ENCODE data around the gene RERE. TPM values are rescaled to one million over a fixed set of nuclear protein-coding genes. Genes with fewer than 3 reads are reported as not detected.
A peak's percentile ranks its signal among the peaks of the same experiment; 100 is the strongest.

RERE gene
- total and polyA plus RNA-seq, 2 experiments from 2014 or later: 148 to 170 TPM

DNA sequence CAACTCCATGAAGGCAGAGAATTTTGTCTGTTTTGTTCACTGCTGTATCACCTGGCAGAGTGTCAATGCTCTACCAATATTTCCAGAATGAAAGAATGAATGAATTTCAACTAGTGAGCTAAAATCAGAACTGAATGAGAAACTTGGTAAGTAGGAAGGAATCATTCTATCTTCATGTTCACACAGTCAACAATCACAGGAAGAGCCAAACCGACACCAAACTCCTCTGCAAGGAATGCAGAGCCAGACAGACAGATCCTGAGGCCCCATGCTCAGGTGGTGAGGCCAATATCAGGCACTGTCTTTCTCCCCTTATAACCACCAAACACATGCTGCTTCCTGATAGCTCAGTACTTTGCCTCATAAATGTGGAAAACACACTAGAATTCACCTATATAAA lies 360.4 kb downstream of the RERE start:
- Mint-ChIP-seq H3K36me3 (ENCODE audit: low read depth) (peaks cover 8% of the 10 kb centered on the region), H3K4me3 (no peak overlapping the region), H3K4me1 (peaks cover 44% of the 10 kb centered on the region), H3K27me3 (ENCODE audit: insufficient read depth, low read depth, poor library complexity) (no peaks in the 10 kb centered on the region), H3K9me3 (no peaks in the 10 kb centered on the region), H3K27ac (peak overlapping the region; percentile 56)
- H3K9me2 ChIP-seq (ENCODE audit: insufficient read depth): no peaks in the 10 kb centered on the region
- no peaks in the 10 kb centered on the region for H3F3A ChIP-seq (replicated peaks; ENCODE audit: low read depth)
- no peak overlapping the region; the same call in 1 of the 2 replicates for H3K4me2 ChIP-seq
- no peaks in the 10 kb centered on the region for H3K36me3 ChIP-seq (ENCODE audit: insufficient read depth)
- TF ChIP-seq, protein P1, sequence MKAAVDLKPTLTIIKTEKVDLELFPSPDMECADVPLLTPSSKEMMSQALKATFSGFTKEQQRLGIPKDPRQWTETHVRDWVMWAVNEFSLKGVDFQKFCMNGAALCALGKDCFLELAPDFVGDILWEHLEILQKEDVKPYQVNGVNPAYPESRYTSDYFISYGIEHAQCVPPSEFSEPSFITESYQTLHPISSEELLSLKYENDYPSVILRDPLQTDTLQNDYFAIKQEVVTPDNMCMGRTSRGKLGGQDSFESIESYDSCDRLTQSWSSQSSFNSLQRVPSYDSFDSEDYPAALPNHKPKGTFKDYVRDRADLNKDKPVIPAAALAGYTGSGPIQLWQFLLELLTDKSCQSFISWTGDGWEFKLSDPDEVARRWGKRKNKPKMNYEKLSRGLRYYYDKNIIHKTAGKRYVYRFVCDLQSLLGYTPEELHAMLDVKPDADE (IDR thresholded peaks at IDR 0.05): no peak
- TF ChIP-seq, protein P2, sequence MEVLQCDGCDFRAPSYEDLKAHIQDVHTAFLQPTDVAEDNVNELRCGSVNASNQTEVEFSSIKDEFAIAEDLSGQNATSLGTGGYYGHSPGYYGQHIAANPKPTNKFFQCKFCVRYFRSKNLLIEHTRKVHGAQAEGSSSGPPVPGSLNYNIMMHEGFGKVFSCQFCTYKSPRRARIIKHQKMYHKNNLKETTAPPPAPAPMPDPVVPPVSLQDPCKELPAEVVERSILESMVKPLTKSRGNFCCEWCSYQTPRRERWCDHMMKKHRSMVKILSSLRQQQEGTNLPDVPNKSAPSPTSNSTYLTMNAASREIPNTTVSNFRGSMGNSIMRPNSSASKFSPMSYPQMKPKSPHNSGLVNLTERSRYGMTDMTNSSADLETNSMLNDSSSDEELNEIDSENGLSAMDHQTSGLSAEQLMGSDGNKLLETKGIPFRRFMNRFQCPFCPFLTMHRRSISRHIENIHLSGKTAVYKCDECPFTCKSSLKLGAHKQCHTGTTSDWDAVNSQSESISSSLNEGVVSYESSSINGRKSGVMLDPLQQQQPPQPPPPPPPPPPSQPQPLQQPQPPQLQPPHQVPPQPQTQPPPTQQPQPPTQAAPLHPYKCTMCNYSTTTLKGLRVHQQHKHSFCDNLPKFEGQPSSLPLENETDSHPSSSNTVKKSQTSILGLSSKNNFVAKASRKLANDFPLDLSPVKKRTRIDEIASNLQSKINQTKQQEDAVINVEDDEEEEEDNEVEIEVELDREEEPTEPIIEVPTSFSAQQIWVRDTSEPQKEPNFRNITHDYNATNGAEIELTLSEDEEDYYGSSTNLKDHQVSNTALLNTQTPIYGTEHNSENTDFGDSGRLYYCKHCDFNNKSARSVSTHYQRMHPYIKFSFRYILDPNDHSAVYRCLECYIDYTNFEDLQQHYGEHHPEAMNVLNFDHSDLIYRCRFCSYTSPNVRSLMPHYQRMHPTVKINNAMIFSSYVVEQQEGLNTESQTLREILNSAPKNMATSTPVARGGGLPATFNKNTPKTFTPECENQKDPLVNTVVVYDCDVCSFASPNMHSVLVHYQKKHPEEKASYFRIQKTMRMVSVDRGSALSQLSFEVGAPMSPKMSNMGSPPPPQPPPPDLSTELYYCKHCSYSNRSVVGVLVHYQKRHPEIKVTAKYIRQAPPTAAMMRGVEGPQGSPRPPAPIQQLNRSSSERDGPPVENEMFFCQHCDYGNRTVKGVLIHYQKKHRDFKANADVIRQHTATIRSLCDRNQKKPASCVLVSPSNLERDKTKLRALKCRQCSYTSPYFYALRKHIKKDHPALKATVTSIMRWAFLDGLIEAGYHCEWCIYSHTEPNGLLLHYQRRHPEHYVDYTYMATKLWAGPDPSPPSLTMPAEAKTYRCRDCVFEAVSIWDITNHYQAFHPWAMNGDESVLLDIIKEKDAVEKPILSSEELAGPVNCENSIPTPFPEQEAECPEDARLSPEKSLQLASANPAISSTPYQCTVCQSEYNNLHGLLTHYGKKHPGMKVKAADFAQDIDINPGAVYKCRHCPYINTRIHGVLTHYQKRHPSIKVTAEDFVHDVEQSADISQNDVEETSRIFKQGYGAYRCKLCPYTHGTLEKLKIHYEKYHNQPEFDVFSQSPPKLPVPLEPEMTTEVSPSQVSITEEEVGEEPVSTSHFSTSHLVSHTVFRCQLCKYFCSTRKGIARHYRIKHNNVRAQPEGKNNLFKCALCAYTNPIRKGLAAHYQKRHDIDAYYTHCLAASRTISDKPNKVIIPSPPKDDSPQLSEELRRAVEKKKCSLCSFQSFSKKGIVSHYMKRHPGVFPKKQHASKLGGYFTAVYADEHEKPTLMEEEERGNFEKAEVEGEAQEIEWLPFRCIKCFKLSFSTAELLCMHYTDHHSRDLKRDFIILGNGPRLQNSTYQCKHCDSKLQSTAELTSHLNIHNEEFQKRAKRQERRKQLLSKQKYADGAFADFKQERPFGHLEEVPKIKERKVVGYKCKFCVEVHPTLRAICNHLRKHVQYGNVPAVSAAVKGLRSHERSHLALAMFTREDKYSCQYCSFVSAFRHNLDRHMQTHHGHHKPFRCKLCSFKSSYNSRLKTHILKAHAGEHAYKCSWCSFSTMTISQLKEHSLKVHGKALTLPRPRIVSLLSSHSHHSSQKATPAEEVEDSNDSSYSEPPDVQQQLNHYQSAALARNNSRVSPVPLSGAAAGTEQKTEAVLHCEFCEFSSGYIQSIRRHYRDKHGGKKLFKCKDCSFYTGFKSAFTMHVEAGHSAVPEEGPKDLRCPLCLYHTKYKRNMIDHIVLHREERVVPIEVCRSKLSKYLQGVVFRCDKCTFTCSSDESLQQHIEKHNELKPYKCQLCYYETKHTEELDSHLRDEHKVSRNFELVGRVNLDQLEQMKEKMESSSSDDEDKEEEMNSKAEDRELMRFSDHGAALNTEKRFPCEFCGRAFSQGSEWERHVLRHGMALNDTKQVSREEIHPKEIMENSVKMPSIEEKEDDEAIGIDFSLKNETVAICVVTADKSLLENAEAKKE (CRISPR knock-in tag; IDR thresholded peaks at IDR 0.05): no peak
- TF ChIP-seq JUNB (IDR thresholded peaks at IDR 0.05; ENCODE audit: unreplicated experiment) (no peak), ZNF114 (CRISPR knock-in tag; IDR thresholded peaks at IDR 0.05) (no peak), POLR2AphosphoS5 (IDR thresholded peaks at IDR 0.05; ENCODE audit: low read depth) (no peak), NANOG (IDR thresholded peaks at IDR 0.05; ENCODE audit: borderline replicate concordance) (no peak), STAT1 (IDR thresholded peaks at IDR 0.05; ENCODE audit: unreplicated experiment) (no peak), ZNF331 (CRISPR knock-in tag; IDR thresholded peaks at IDR 0.05; ENCODE audit: low read depth) (no peak), EZH2phosphoT487 (IDR thresholded peaks at IDR 0.05; ENCODE audit: unreplicated experiment) (no peak), CREB1 (CRISPR knock-in tag; IDR thresholded peaks at IDR 0.05; ENCODE audit: low read depth) (no peak), EZH2 (IDR thresholded peaks at IDR 0.05; ENCODE audit: low read depth, unreplicated experiment) (no peak)
- TF ChIP-seq, protein P3, sequence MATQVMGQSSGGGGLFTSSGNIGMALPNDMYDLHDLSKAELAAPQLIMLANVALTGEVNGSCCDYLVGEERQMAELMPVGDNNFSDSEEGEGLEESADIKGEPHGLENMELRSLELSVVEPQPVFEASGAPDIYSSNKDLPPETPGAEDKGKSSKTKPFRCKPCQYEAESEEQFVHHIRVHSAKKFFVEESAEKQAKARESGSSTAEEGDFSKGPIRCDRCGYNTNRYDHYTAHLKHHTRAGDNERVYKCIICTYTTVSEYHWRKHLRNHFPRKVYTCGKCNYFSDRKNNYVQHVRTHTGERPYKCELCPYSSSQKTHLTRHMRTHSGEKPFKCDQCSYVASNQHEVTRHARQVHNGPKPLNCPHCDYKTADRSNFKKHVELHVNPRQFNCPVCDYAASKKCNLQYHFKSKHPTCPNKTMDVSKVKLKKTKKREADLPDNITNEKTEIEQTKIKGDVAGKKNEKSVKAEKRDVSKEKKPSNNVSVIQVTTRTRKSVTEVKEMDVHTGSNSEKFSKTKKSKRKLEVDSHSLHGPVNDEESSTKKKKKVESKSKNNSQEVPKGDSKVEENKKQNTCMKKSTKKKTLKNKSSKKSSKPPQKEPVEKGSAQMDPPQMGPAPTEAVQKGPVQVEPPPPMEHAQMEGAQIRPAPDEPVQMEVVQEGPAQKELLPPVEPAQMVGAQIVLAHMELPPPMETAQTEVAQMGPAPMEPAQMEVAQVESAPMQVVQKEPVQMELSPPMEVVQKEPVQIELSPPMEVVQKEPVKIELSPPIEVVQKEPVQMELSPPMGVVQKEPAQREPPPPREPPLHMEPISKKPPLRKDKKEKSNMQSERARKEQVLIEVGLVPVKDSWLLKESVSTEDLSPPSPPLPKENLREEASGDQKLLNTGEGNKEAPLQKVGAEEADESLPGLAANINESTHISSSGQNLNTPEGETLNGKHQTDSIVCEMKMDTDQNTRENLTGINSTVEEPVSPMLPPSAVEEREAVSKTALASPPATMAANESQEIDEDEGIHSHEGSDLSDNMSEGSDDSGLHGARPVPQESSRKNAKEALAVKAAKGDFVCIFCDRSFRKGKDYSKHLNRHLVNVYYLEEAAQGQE (IDR thresholded peaks at IDR 0.05; ENCODE audit: unreplicated experiment): no peak
- DNase-seq (ENCODE audit: low spot score) (no peak), ATAC-seq (no peak)
- no peak overlapping the region for H2AFZ ChIP-seq
- peaks cover 69% of the 10 kb centered on the region for H3K79me2 ChIP-seq (replicated peaks; ENCODE audit: insufficient read depth)
- peak overlapping the region; percentile 12; the same call in 1 of the 2 replicates for H3K27ac ChIP-seq (ENCODE audit: low read depth)
- no peaks in the 10 kb centered on the region for H3K27me3 ChIP-seq (ENCODE audit: insufficient read depth)
- H3K4me1 ChIP-seq (ENCODE audit: insufficient read depth): peaks cover 42% of the 10 kb centered on the region
- H4K20me1 ChIP-seq (replicated peaks; ENCODE audit: insufficient read depth): no peaks in the 10 kb centered on the region
- no peak overlapping the region for H3K4me3 ChIP-seq
